Uterus (tissue), 4 donors: ENCODE data around the gene CATSPER1. TPM values are rescaled to one million over a fixed set of nuclear protein-coding genes. Genes with fewer than 3 reads are reported as not detected.

Experiments used
- DNase-seq, 2 donors: peaks; one replicate each; pipeline ENCODE4 v3.0.0-alpha.2; 2019 to 2020
- H3K27ac ChIP-seq, 2 donors: fragments of 200-600 bp; sonication (generic); 1 replicate in 1 of 2; 2 replicates in 1 of 2; pipeline ENCODE4 v1.5.1; 2016 to 2018
- H3K27me3 ChIP-seq, 2 donors: fragments of 200-600 bp; sonication (generic); one replicate each; pipeline ENCODE4 v1.5.1; 2018 to 2019; ENCODE audit warnings: control low read depth in 1 of 2
- H3K36me3 ChIP-seq, 2 donors: fragments of 200-600 bp; sonication (generic); one replicate each; pipeline ENCODE4 v1.5.1; 2019; ENCODE audit warnings: control low read depth in 1 of 2
- H3K4me1 ChIP-seq, 2 donors: fragments of 200-600 bp; sonication (generic); one replicate each; pipeline ENCODE4 v1.5.1; 2018 to 2019; ENCODE audit warnings: control low read depth in 1 of 2
- H3K4me3 ChIP-seq, 2 donors: fragments of 200-600 bp; sonication (generic); 1 replicate in 1 of 2; 2 replicates in 1 of 2; pipeline ENCODE4 v1.5.1; 2018 to 2019; ENCODE audit warnings: mild to moderate bottlenecking in 1 of 2
- H3K9me3 ChIP-seq, 2 donors: fragments of 200-600 bp; sonication (generic); one replicate each; pipeline ENCODE4 v1.5.1; 2019; ENCODE audit warnings: control low read depth in 1 of 2
- POLR2A ChIP-seq, 2 donors: fragments of 450-650 bp; IDR thresholded peaks; one replicate each; pipeline ENCODE4 v1.6.1; 2016; ENCODE audit warnings: antibody characterized with exemption in 2 of 2, mild to moderate bottlenecking in 1 of 2, moderate library complexity in 1 of 2
- intact Hi-C: fragments of 100-400 bp; cut with DNase I; formaldehyde crosslinking; loops from one replicate; pipeline ENCODE4 v1.15.1; 2023; ENCODE audit warnings: low total_unique reads
- total RNA-seq, 4 donors: library from RNA; depleted of rRNA in 3 of 4; stranded (reverse); fragments of >200 nt in 3 of 4; gene quantifications; one replicate each; pipeline versions ENCODE4 v1.1.0 to v1.2.4, GENCODE V29; 2014 to 2023
- TF ChIP-seq, protein P1 (sequence below), 4 experiments: fragments of 200-600 bp in 2 of 4; fragments of 450-650 bp in 2 of 4; sonication (generic) in 2 of 4; IDR thresholded peaks; one replicate each; pipeline ENCODE4 v1.5.1; 2016 to 2019; ENCODE audit warnings: antibody characterized with exemption in 4 of 4, mild to moderate bottlenecking in 2 of 4, moderate library complexity in 1 of 4
- donor health status: DM: yes; HTN: yes; CAD: no.

Gene CATSPER1
- total RNA-seq, 4 donors from 2014 or later, result 0.26 TPM; not detected in 3

DNA sequence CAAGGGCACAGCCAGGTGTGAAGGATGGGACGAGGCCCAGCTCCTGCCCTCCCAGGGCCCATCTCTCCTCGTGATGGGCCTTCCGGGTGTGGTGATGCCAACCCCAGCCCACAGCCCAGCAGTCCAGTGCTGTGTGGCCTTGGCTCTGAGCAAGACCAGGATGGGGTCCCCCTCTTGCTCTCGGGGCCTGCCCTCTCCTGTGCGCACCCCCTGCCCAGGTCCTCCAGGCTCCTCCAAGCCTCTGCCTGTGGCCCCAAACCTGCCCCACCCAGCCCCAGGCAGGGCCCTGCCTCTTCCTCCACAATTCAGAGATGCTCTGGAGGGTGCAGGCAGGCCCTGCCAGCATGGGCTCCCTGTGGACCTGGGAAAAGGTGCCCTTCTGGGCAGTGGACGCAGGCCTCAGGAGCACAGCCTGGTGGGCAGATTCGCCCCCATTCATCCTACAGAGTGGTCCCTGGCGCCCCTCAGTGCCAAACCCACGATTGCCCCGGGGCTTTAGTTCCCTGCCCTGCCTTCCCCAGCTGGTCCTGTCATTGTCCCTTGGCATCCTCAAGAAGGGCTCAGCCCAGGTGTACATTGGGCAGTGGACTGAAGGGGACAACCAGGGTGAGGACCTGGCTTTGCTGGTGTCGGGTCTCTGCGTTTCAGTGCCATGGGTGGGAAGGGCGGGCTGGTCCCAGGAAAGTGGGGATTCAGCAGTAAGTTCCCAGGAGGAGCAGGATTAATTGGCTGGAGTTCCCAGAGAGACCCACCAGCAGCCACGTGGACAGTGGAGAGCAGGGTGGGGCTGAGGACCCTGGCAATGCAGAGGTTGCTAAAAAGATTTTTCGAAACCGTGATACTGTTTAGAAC is 44.1 kb downstream of the CATSPER1 start:
- no peak for DNase-seq
- TF ChIP-seq POLR2A (IDR thresholded peaks at IDR 0.05), result no peak
- TF ChIP-seq, protein P1, sequence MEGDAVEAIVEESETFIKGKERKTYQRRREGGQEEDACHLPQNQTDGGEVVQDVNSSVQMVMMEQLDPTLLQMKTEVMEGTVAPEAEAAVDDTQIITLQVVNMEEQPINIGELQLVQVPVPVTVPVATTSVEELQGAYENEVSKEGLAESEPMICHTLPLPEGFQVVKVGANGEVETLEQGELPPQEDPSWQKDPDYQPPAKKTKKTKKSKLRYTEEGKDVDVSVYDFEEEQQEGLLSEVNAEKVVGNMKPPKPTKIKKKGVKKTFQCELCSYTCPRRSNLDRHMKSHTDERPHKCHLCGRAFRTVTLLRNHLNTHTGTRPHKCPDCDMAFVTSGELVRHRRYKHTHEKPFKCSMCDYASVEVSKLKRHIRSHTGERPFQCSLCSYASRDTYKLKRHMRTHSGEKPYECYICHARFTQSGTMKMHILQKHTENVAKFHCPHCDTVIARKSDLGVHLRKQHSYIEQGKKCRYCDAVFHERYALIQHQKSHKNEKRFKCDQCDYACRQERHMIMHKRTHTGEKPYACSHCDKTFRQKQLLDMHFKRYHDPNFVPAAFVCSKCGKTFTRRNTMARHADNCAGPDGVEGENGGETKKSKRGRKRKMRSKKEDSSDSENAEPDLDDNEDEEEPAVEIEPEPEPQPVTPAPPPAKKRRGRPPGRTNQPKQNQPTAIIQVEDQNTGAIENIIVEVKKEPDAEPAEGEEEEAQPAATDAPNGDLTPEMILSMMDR (IDR thresholded peaks at IDR 0.05), result no peak
- no peaks in the 10 kb centered on the region for H3K4me1 ChIP-seq

DNA sequence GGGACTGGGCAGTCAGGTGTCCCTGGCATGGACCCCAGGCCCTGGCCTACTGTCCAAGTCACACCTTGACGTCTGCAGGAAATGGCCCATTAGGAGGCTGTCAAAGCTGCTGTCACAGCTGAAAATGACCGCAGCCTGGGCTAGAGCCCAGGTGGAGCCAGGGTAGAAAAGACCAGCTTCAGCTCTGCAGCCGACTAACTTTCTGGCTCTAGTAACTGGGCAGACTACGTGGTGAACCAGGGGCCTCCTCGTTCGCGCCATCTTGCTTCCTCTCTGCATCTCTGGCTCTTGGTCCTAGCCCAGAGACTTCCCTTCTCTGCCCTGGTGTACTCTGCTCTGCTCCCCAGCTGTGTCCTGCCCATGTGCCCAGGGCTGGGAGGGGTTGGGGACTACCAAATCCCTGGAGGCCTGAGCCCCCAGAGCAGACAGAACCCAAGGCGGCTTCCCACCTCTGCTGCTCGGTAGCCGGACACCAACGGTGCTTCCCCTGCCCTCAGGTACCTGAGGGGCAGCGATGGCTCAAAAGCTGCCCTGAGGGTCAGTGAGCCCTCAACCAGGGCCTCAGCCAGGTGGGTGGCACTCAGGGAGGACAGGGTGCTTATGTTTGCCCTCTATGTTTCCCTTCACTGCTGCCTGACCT is 45.1 kb downstream of the CATSPER1 start:
- Histone ChIP-seq H3K27me3 (no peaks in the 10 kb centered on the region), H3K4me3 (no peak overlapping the region), H3K36me3 (no peaks in the 10 kb centered on the region), H3K9me3 (no peaks in the 10 kb centered on the region), H3K4me1 (no peaks in the 10 kb centered on the region), H3K27ac (no peak overlapping the region)
- no peak for DNase-seq
- intact Hi-C loops, result no loop called here
- TF ChIP-seq POLR2A (IDR thresholded peaks at IDR 0.05), result no peak
- TF ChIP-seq, protein P1 (IDR thresholded peaks at IDR 0.05), result no peak

More for the DNA sequence above, 44.1 kb downstream of the CATSPER1 start:
- Histone ChIP-seq H3K27me3 (no peaks in the 10 kb centered on the region), H3K36me3 (no peaks in the 10 kb centered on the region), H3K9me3 (no peaks in the 10 kb centered on the region), H3K27ac (no peak overlapping the region), H3K4me3 (no peak overlapping the region)
- intact Hi-C loops, result no loop called here

DNA sequence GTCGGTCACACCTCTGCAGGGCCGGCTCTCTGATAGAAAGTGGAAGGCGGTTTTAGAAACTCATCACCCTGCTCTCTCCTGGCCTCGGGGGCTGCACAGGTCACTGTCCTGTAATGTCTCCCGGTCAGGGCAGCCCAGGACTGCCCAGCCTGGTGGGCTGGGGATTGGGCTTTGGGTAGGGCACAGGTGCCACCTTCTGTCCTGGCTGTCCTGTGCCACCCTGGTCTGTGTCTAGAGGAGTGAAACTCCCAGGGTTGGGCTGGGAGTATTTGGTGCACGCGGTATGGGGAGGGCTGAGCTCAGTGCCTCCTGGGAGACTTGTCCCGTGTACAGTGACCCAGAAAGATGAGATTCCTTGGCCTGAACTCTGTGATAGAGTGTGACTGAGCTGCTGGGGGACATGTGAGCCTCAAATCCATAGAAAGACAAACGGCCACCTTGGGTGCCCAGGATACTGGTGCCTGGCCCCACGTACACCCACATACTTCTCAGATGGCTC is 47.0 kb downstream of the CATSPER1 start:
- intact Hi-C loops, result no loop called here
- Histone ChIP-seq H3K4me3 (no peak overlapping the region), H3K36me3 (no peaks in the 10 kb centered on the region), H3K4me1 (no peaks in the 10 kb centered on the region), H3K27ac (no peak overlapping the region), H3K27me3 (no peaks in the 10 kb centered on the region), H3K9me3 (no peaks in the 10 kb centered on the region)
- DNase-seq, result no peak
- no peak for TF ChIP-seq POLR2A (IDR thresholded peaks at IDR 0.05)
- TF ChIP-seq, protein P1 (IDR thresholded peaks at IDR 0.05), result no peak

DNA sequence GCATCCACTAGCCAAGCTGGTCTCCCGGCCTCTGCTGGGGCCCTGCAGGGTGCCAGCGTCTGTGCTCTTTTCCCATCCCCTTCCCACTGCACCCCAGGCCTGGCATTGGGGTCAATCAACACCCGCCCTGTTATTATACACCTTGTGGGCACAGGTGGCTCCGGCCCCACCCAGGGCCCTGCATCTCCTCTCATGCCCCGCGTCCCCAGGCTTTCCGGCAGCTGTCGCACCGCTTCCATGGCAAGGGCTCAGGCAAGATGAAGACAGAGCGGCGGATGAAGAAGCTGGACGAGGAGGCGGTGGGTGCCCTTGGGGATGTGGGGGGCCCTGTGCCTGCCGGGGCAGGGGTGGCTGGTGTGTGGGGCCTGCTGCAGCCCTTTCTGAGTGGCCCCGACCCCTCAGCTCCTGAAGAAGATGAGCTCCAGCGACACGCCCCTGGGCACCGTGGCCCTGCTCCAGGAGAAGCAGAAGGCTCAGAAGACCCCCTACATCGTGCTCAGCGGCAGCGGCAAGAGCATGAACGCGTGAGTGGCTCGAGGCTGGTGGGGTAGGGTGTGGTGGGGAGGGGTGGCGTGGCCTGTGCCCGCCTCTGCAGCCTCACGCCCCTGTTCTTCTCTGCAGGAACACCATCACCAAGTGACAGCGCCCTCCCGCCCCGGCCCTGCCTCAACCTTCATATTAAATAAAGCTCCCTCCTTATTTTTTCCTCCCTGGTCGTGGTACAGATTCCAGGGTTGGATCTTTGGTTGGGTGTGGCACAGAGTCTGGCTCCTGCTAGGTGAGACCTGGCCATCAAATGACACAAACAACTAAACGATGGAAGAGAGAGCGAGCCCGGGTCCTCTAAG is 47.7 kb downstream of the CATSPER1 start:
- H3K36me3 ChIP-seq, result no peaks in the 10 kb centered on the region
- intact Hi-C loops, result no loop called here

More for the DNA sequence above, 47.7 kb downstream of the CATSPER1 start:
- TF ChIP-seq, protein P1 (IDR thresholded peaks at IDR 0.05), result no peak
- TF ChIP-seq POLR2A (IDR thresholded peaks at IDR 0.05), result no peak
- Histone ChIP-seq H3K4me3 (no peak overlapping the region), H3K27ac (no peak overlapping the region), H3K4me1 (no peaks in the 10 kb centered on the region), H3K9me3 (no peaks in the 10 kb centered on the region), H3K27me3 (no peaks in the 10 kb centered on the region)
- no peak for DNase-seq
